ENCODE data around the gene HCRTR1.

HCRTR1 gene

GRCh38 chr1:31648641-31649357 lies 31.3 kb downstream of the HCRTR1 start:
- H3K4me3 ChIP-seq (replicated peaks; ENCODE audit: low read depth, low read length), result no peak overlapping the region
- no peak for DNase-seq (ENCODE audit: low read depth)
- TF ChIP-seq CTCF (IDR thresholded peaks at IDR 0.05; ENCODE audit: low read length, missing control alignments), result no peak

- H3K4me3 ChIP-seq (replicated peaks; ENCODE audit: low read depth, low read length), result no peak overlapping the region
- TF ChIP-seq CTCF (IDR thresholded peaks at IDR 0.05; ENCODE audit: low read length, missing control alignments), result no peak
- DNase-seq (ENCODE audit: low read depth), result no peak
Observed at GRCh38 chr1:31650161-31651088, 32.9 kb downstream of the HCRTR1 start.

GRCh38 chr1:31651089-31651420 lies 33.6 kb downstream of the HCRTR1 start:
- TF ChIP-seq CTCF (IDR thresholded peaks at IDR 0.05; ENCODE audit: low read length, missing control alignments), result no peak
- no peak overlapping the region for H3K4me3 ChIP-seq (replicated peaks; ENCODE audit: low read depth, low read length)
- DNase-seq (ENCODE audit: low read depth), result no peak

GRCh38 chr1:31651766-31652165 lies 34.3 kb downstream of the HCRTR1 start:
- no peak overlapping the region for H3K4me3 ChIP-seq (replicated peaks; ENCODE audit: low read depth, low read length)
- TF ChIP-seq CTCF (IDR thresholded peaks at IDR 0.05; ENCODE audit: low read length, missing control alignments), result no peak
- DNase-seq (ENCODE audit: low read depth), result no peak

- no peak overlapping the region for H3K4me3 ChIP-seq (replicated peaks; ENCODE audit: low read depth, low read length)
- DNase-seq (ENCODE audit: low read depth), result no peak
- no peak for TF ChIP-seq CTCF (IDR thresholded peaks at IDR 0.05; ENCODE audit: low read length, missing control alignments)
Observed at GRCh38 chr1:31652891-31653499, 35.5 kb downstream of the HCRTR1 start.

GRCh38 chr1:31653717-31654473 lies 36.4 kb downstream of the HCRTR1 start:
- no peak for DNase-seq (ENCODE audit: low read depth)
- no peak overlapping the region for H3K4me3 ChIP-seq (replicated peaks; ENCODE audit: low read depth, low read length)
- no peak for TF ChIP-seq CTCF (IDR thresholded peaks at IDR 0.05; ENCODE audit: low read length, missing control alignments)

Measured in fibroblast of pulmonary artery (primary cell).